CD4-positive, alpha-beta T cell (primary cell): ENCODE results near the gene CCNQ. TPM values are rescaled to one million over a fixed set of nuclear protein-coding genes. Genes with fewer than 3 reads are reported as not detected.
A peak's percentile ranks its signal among the peaks of the same experiment; 100 is the strongest.

Experiments
- ATAC-seq: fragments of 200-7000 bp; cut with Tn5 transposase; one replicate; pipeline ENCODE4 v1.10.0; 2022; ENCODE audit warnings: mild to moderate bottlenecking; ENCODE audit not compliant: poor library complexity
- CTCF ChIA-PET: fragments of 350-600 bp; sonication (Branson Sonifier 250); formaldehyde crosslinking; loops from one replicate; lab custom pipeline; 2021; ENCODE audit warnings: antibody characterized with exemption, inconsistent platforms; lab: Charles Lee
- POLR2A ChIA-PET: fragments of 350-600 bp; sonication (Branson Sonifier 250); formaldehyde crosslinking; loops from one replicate; lab custom pipeline; 2021; ENCODE audit warnings: antibody characterized with exemption, inconsistent platforms; lab: Charles Lee
- DNase-seq, 14 experiments: peaks; one replicate each; pipeline ENCODE4 v3.0.0-alpha.2; 2013 to 2020; ENCODE audit warnings: mixed read lengths in 2 of 14
- H3K27ac ChIP-seq, 2 donors: one replicate each; pipeline versions ENCODE4 v1.5.1 to v1.7.0; 2013; ENCODE audit warnings: low read length in 2 of 2, low read depth in 1 of 2, mild to moderate bottlenecking in 1 of 2
- H3K27me3 ChIP-seq, 2 experiments: 1 replicate in 1 of 2; 2 replicates in 1 of 2; pipeline versions ENCODE4 v1.6.1 to v1.7.0; 2013; ENCODE audit warnings: low read length in 2 of 2, control low read depth in 1 of 2, mild to moderate bottlenecking in 1 of 2, moderate library complexity in 1 of 2; ENCODE audit not compliant: insufficient read depth in 2 of 2, control insufficient read depth in 1 of 2
- H3K36me3 ChIP-seq: one replicate; pipeline ENCODE4 v1.6.1; 2013; ENCODE audit warnings: low read length, control low read depth; ENCODE audit not compliant: insufficient read depth
- H3K4me1 ChIP-seq: one replicate; pipeline ENCODE4 v1.6.1; 2013; ENCODE audit warnings: low read length, control low read depth; ENCODE audit not compliant: insufficient read depth
- H3K4me3 ChIP-seq: one replicate; pipeline ENCODE4 v1.5.1; 2013; ENCODE audit warnings: mild to moderate bottlenecking, low read length, moderate library complexity
- H3K9me3 ChIP-seq, 2 experiments: 1 replicate in 1 of 2; 2 replicates in 1 of 2; pipeline versions ENCODE4 v1.6.1 to v1.7.0; 2013; ENCODE audit warnings: low read length in 2 of 2, mild to moderate bottlenecking in 2 of 2, control low read depth in 1 of 2, moderate library complexity in 1 of 2; ENCODE audit not compliant: control insufficient read depth in 1 of 2, insufficient read depth in 1 of 2
- H3K27ac Mint-ChIP-seq: one replicate; pipeline ENCODE4 v1.8.0; 2020; ENCODE audit warnings: mixed read lengths
- H3K27me3 Mint-ChIP-seq: one replicate; pipeline ENCODE4 v1.8.0; 2021; ENCODE audit warnings: mixed read lengths
- H3K36me3 Mint-ChIP-seq: one replicate; pipeline ENCODE4 v1.8.0; 2021; ENCODE audit warnings: low read depth, mixed read lengths
- H3K4me1 Mint-ChIP-seq: one replicate; pipeline ENCODE4 v1.8.0; 2021; ENCODE audit warnings: low read depth, mixed read lengths
- H3K4me3 Mint-ChIP-seq: one replicate; pipeline ENCODE4 v1.8.0; 2020; ENCODE audit warnings: mild to moderate bottlenecking, mixed read lengths
- H3K9me3 Mint-ChIP-seq: one replicate; pipeline ENCODE4 v1.8.0; 2020; ENCODE audit warnings: mixed read lengths
- CTCF ChIP-seq: fragments of 200-600 bp; IDR thresholded peaks from one replicate; pipeline ENCODE4 v1.8.0; 2022; ENCODE audit warnings: antibody characterized with exemption, mild to moderate bottlenecking
- intact Hi-C, 2 experiments: fragments of 100-400 bp; cut with DNase I in 1 of 2; cut with micrococcal nuclease in 1 of 2; formaldehyde crosslinking; loops; one replicate each; pipeline versions ENCODE4 v1.15.1 to v1.9.0; 2023 to 2025; cut with DNase I, micrococcal nuclease
- polyA plus RNA-seq, 2 donors: library from polyadenylated mRNA; unstranded; fragments of 120-200 nt; gene quantifications; one replicate each; pipeline ENCODE4 v1.2.1, GENCODE V29; 2013
- total RNA-seq, 174 experiments: library from RNA in 2 of 174; stranded (reverse) in 2 of 174; gene quantifications; one replicate each; pipeline ENCODE4 v1.2.3 and lab custom pipeline; 2021 to 2026

The CCNQ gene
- total RNA-seq (10 to 100 TPM; 13.9 to 14.1 TPM), total RNA-seq (lab: John Stamatoyannopoulos, UW) (12.1 to 43.7 (median 22.4) reads per million in 172 experiments)
- 27.7 TPM for polyA plus RNA-seq (2013, experiment 1 of 2)
- polyA plus RNA-seq (2013, experiment 2 of 2): 25.8 TPM

- Histone ChIP-seq H3K36me3 (peaks cover 21% of the 10 kb centered on the region), H3K27ac (peak within 1 kb of the TSS in 1 of 2 donors; percentile 34), H3K4me3 (peak within 1 kb of the TSS; percentile 79), H3K9me3 (no peaks in the 10 kb centered on the region), H3K4me1 (peaks cover 47% of the 10 kb centered on the region), H3K27me3 (no peaks in the 10 kb centered on the region)
- Mint-ChIP-seq H3K9me3 (no peaks in the 10 kb centered on the region), H3K4me1 (peaks cover 41% of the 10 kb centered on the region), H3K27ac (peak within 1 kb of the TSS; percentile 67), H3K27me3 (no peaks in the 10 kb centered on the region), H3K36me3 (peaks cover 18% of the 10 kb centered on the region), H3K4me3 (peak within 1 kb of the TSS; percentile 92)
- ATAC-seq (peak; percentile 27), DNase-seq (peak in 9 of 14 experiments; percentile 9 to 51 (median 22))
- intact Hi-C loops: loop anchor here in 1 of 2 experiments (1.0 to 5.0 kb wide), 3 partner anchors 15 to 766 kb away; partner anchors contain the start of genes CETN2, HAUS7 and NSDHL
- ChIA-PET POLR2A (interaction anchor here (0.8 to 1.5 kb wide), 3 partner anchors 11 to 18 kb away, joined by 4 to 10 read pairs (median 4); no protein-coding TSS in a partner anchor), CTCF (interaction anchor here (2.3 kb wide), 1 partner anchor 11 kb away, joined by 11 read pairs; no protein-coding TSS in a partner anchor)
- TF ChIP-seq CTCF: no peak
Observed at GRCh38 chrX:153598541-153599191, at the start of gene CCNQ. Gene CCNQ (minus strand): TSS chrX:153599139. CDS start chrX:153599073, 66 bp downstream.

GRCh38 chrX:153647461-153648357 lies 48.8 kb upstream of the CCNQ start:
- Mint-ChIP-seq H3K27me3 (peaks cover 26% of the 10 kb centered on the region), H3K4me3 (peak overlapping the region; percentile 45), H3K4me1 (no peaks in the 10 kb centered on the region), H3K36me3 (no peaks in the 10 kb centered on the region), H3K9me3 (no peaks in the 10 kb centered on the region), H3K27ac (no peak overlapping the region)
- POLR2A ChIA-PET: interaction anchor here (1.0 kb wide), 1 partner anchor 38 kb away, joined by 3 read pairs; no protein-coding TSS in a partner anchor
- Histone ChIP-seq H3K4me1 (peaks cover 24% of the 10 kb centered on the region), H3K4me3 (no peak overlapping the region), H3K27ac (no peak overlapping the region), H3K9me3 (peaks cover 0 to 10% of the 10 kb centered on the region in 2 experiments), H3K27me3 (peaks cover 37 to 40% of the 10 kb centered on the region in 2 experiments), H3K36me3 (no peaks in the 10 kb centered on the region)
- CTCF ChIA-PET: no interaction called here
- no peak for TF ChIP-seq CTCF
- intact Hi-C loops: loop anchor here (2.0 to 5.0 kb wide), 2 partner anchors 35 to 37 kb away; no protein-coding TSS in a partner anchor
- ATAC-seq (peak; percentile 24), DNase-seq (peak in 1 of 14 experiments; percentile 26)
